Right ventricle myocardium superior (tissue), 1 donor: ENCODE data around the gene NAB1. TPM values are rescaled to one million over a fixed set of nuclear protein-coding genes. Genes with fewer than 3 reads are reported as not detected.
"Not testable (repeated sequence)": the region's sequence is repeated elsewhere in the genome, so short reads cannot be mapped to it uniquely, and the experiment has no call there.

Source experiments
- ATAC-seq: fragments of 200-7000 bp; cut with Tn5 transposase; one replicate; pipeline ENCODE4 v1.9.1; 2020; ENCODE audit warnings: mild to moderate bottlenecking; ENCODE audit not compliant: poor library complexity
- DNase-seq: peaks from one replicate; pipeline ENCODE4 v3.0.0-alpha.2; 2020
- intact Hi-C: fragments of 100-400 bp; cut with DNase I; formaldehyde crosslinking; loops from one replicate; pipeline ENCODE4 v1.11.2; 2022
- total RNA-seq: library from RNA; stranded (reverse); fragmentation: NEBNext Ultra II Directional; extraction: Animal tissue kit (Norgen Biotek cat#: 25700); gene quantifications from one replicate; pipeline ENCODE4 v1.2.1, GENCODE V29; 2021
- donor health status: DM: no; HTN: yes; CAD: no; lungs with severe emphysema.

NAB1 gene
- total RNA-seq, 1 donor from 2014 or later = 26.9 TPM

- DNase-seq (no peak), ATAC-seq (no peak)
- intact Hi-C loops = no loop called here
Measured at GRCh38 chr2:190695739-190696138, 46.9 kb downstream of the NAB1 start.

GRCh38 chr2:190696792-190697398 is 48.0 kb downstream of the NAB1 start:
- intact Hi-C loops = no loop called here
- no peak for ATAC-seq
- DNase-seq = no peak

- intact Hi-C loops = no loop called here
- DNase-seq (no peak), ATAC-seq (no peak)
Measured at GRCh38 chr2:190697421-190697820, 48.5 kb downstream of the NAB1 start.

GRCh38 chr2:190698895-190699294 is 50.0 kb downstream of the NAB1 start:
- DNase-seq (no peak), ATAC-seq (no peak)
- intact Hi-C loops = no loop called here

- ATAC-seq (no peak), DNase-seq (no peak)
- intact Hi-C loops = no loop called here
Measured at GRCh38 chr2:190701586-190701985, 52.7 kb downstream of the NAB1 start.

GRCh38 chr2:190705280-190705679 is 56.4 kb downstream of the NAB1 start:
- DNase-seq (no peak), ATAC-seq (no peak)
- intact Hi-C loops = no loop called here

- ATAC-seq (no peak), DNase-seq (no peak)
- intact Hi-C loops = no loop called here
Measured at GRCh38 chr2:190707726-190708125, 58.8 kb downstream of the NAB1 start.

- intact Hi-C loops, DNase-seq, ATAC-seq: not testable (repeated sequence)
Measured at GRCh38 chr2:190708650-190709049, 59.8 kb downstream of the NAB1 start.

- ATAC-seq = no peak
- intact Hi-C loops = no loop called here
Measured at GRCh38 chr2:190711069-190711468, 62.2 kb downstream of the NAB1 start.

GRCh38 chr2:190713471-190713870 is 64.6 kb downstream of the NAB1 start:
- intact Hi-C loops = no loop called here

More at GRCh38 chr2:190711069-190711468, 62.2 kb downstream of the NAB1 start:
- no peak for DNase-seq

GRCh38 chr2:190714958-190715357 is 66.1 kb downstream of the NAB1 start:
- ATAC-seq (no peak), DNase-seq (no peak)
- intact Hi-C loops = no loop called here

More at GRCh38 chr2:190713471-190713870, 64.6 kb downstream of the NAB1 start:
- ATAC-seq (no peak), DNase-seq (no peak)

GRCh38 chr2:190716176-190716807 is 67.4 kb downstream of the NAB1 start:
- no peak for ATAC-seq
- intact Hi-C loops = no loop called here
- no peak for DNase-seq

GRCh38 chr2:190717306-190717705 is 68.4 kb downstream of the NAB1 start:
- no peak for DNase-seq
- ATAC-seq = no peak
- intact Hi-C loops = no loop called here

- intact Hi-C loops = no loop called here
- ATAC-seq (no peak), DNase-seq (no peak)
Measured at GRCh38 chr2:190717764-190718651, 69.1 kb downstream of the NAB1 start.

GRCh38 chr2:190718652-190719526 is 70.0 kb downstream of the NAB1 start:
- intact Hi-C loops = no loop called here
- peak; percentile 70 for ATAC-seq
- peak; percentile 40 for DNase-seq

- intact Hi-C loops = no loop called here
- DNase-seq (no peak), ATAC-seq (no peak)
Measured at GRCh38 chr2:190720276-190720675, 71.4 kb downstream of the NAB1 start.

GRCh38 chr2:190720691-190721090 is 71.8 kb downstream of the NAB1 start:
- DNase-seq (no peak), ATAC-seq (no peak)
- intact Hi-C loops = no loop called here

GRCh38 chr2:190722061-190722759 is 73.3 kb downstream of the NAB1 start:
- no peak for DNase-seq
- ATAC-seq = no peak
- intact Hi-C loops = no loop called here
